Gastroesophageal sphincter (tissue), 3 donors: ENCODE data around the gene SLC25A53.

ENCODE experiments used
- POLR2A ChIP-seq, 2 donors: fragments of 450-650 bp; IDR thresholded peaks; one replicate each; pipeline ENCODE4 v1.6.1; 2017; ENCODE audit warnings: antibody characterized with exemption in 2 of 2, mild to moderate bottlenecking in 2 of 2, moderate library complexity in 1 of 2
- TF ChIP-seq, protein P1 (sequence below), 4 experiments: fragments of 200-600 bp in 2 of 4; fragments of 450-650 bp in 2 of 4; sonication (generic) in 1 of 4; IDR thresholded peaks; one replicate each; pipeline ENCODE4 v1.5.1; 2017 to 2019; ENCODE audit warnings: antibody characterized with exemption in 4 of 4, mild to moderate bottlenecking in 2 of 4, moderate library complexity in 2 of 4

DNA sequence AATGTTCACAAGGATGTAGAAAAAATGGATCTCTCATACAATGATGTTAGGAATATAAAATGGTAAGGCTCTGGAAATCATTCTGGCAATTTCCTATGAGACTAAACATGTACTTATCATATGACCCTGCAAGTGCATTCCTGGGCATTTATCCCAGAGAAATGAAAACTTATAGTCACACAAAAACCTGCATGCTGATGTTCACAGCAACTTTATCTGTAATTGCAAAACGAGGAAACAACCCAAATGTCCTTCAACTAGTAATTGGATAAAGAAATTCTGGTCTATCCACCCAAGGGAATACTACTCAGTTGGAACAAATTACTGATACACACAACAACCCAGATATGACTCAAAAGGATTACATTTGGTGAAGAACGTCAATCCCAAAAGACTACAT lies 30.0 kb downstream of the SLC25A53 start:
- TF ChIP-seq, protein P1, sequence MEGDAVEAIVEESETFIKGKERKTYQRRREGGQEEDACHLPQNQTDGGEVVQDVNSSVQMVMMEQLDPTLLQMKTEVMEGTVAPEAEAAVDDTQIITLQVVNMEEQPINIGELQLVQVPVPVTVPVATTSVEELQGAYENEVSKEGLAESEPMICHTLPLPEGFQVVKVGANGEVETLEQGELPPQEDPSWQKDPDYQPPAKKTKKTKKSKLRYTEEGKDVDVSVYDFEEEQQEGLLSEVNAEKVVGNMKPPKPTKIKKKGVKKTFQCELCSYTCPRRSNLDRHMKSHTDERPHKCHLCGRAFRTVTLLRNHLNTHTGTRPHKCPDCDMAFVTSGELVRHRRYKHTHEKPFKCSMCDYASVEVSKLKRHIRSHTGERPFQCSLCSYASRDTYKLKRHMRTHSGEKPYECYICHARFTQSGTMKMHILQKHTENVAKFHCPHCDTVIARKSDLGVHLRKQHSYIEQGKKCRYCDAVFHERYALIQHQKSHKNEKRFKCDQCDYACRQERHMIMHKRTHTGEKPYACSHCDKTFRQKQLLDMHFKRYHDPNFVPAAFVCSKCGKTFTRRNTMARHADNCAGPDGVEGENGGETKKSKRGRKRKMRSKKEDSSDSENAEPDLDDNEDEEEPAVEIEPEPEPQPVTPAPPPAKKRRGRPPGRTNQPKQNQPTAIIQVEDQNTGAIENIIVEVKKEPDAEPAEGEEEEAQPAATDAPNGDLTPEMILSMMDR (IDR thresholded peaks at IDR 0.05): no peak
- no peak for TF ChIP-seq POLR2A (IDR thresholded peaks at IDR 0.05)
